ENCODE data around the gene TMEM131L. TPM values are rescaled to one million over a fixed set of nuclear protein-coding genes. Genes with fewer than 3 reads are reported as not detected.
"Not testable (repeated sequence)": the region's sequence is repeated elsewhere in the genome, so short reads cannot be mapped to it uniquely, and the experiment has no call there.

TMEM131L gene
- total RNA-seq, 1 donor from 2014 or later, result 29.8 TPM

DNA sequence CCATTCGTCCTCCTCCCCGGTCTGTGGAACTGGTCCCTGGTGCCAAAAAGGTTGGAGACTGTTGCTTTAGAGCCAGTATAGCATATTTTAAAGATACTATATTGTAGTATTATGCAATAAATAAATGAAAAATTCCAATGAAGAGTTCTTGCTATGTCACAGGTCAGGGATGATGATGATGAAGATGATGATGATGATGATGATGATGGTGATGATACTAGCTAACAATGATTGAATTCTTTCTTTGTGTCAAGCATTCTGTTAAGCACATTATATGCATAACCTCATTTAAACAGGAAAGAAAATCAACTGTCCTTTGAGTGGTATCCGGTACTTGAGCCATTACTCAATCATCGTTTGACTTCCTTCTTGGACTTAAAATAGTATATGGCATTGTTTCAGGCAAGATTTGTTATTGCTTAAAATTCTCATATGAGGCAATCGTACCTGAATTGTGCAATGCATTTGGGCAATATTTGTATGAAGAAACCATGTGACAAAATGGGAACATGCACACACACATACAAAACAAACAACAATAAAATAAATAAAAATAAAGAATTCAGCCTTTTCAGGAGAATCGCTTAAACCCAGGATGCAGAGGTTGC is 195.2 kb downstream of the TMEM131L start:
- DNase-seq (ENCODE audit: low spot score), result no peak
- peaks cover 4% of the 10 kb centered on the region for H3K27me3 Mint-ChIP-seq (ENCODE audit: unreplicated experiment)

DNA sequence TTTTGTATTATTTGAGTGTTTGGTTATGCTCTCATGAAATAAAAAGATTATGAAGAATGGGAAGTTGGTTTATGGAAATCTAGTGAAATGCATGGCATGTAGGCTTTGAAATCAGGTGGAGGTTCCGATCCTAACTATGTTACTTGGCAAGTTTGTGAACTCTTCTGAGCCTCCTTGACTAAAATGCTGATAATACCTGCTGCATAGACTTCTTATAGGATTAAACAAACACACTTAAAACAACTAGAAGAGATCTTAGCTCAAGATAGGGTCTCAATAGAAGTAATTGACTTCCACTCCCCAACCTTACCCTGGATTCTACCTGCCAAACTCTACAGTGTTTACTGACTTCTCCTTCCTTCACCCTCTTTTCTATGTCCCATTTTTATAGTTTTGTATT is 195.7 kb downstream of the TMEM131L start:
- Mint-ChIP-seq H3K4me1 (ENCODE audit: unreplicated experiment) (no peaks in the 10 kb centered on the region), H3K27ac (ENCODE audit: unreplicated experiment) (no peak overlapping the region), H3K27me3 (ENCODE audit: unreplicated experiment) (peaks cover 4% of the 10 kb centered on the region), H3K9me3 (ENCODE audit: unreplicated experiment) (peaks cover 4% of the 10 kb centered on the region), H3K4me3 (ENCODE audit: unreplicated experiment) (no peak overlapping the region), H3K36me3 (ENCODE audit: low read depth, unreplicated experiment) (peaks cover 7% of the 10 kb centered on the region)
- TF ChIP-seq, protein P1, sequence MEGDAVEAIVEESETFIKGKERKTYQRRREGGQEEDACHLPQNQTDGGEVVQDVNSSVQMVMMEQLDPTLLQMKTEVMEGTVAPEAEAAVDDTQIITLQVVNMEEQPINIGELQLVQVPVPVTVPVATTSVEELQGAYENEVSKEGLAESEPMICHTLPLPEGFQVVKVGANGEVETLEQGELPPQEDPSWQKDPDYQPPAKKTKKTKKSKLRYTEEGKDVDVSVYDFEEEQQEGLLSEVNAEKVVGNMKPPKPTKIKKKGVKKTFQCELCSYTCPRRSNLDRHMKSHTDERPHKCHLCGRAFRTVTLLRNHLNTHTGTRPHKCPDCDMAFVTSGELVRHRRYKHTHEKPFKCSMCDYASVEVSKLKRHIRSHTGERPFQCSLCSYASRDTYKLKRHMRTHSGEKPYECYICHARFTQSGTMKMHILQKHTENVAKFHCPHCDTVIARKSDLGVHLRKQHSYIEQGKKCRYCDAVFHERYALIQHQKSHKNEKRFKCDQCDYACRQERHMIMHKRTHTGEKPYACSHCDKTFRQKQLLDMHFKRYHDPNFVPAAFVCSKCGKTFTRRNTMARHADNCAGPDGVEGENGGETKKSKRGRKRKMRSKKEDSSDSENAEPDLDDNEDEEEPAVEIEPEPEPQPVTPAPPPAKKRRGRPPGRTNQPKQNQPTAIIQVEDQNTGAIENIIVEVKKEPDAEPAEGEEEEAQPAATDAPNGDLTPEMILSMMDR (IDR thresholded peaks at IDR 0.05; ENCODE audit: unreplicated experiment), result no peak
- DNase-seq (ENCODE audit: low spot score), result no peak

More for the DNA sequence above, 195.2 kb downstream of the TMEM131L start:
- no peak overlapping the region for H3K4me3 Mint-ChIP-seq (ENCODE audit: unreplicated experiment)
- H3K4me1 Mint-ChIP-seq (ENCODE audit: unreplicated experiment), result no peaks in the 10 kb centered on the region
- peaks cover 4% of the 10 kb centered on the region for H3K9me3 Mint-ChIP-seq (ENCODE audit: unreplicated experiment)
- H3K36me3 Mint-ChIP-seq (ENCODE audit: low read depth, unreplicated experiment), result peaks cover 7% of the 10 kb centered on the region
- H3K27ac Mint-ChIP-seq (ENCODE audit: unreplicated experiment), result no peak overlapping the region
- TF ChIP-seq, protein P1 (IDR thresholded peaks at IDR 0.05; ENCODE audit: unreplicated experiment), result no peak

DNA sequence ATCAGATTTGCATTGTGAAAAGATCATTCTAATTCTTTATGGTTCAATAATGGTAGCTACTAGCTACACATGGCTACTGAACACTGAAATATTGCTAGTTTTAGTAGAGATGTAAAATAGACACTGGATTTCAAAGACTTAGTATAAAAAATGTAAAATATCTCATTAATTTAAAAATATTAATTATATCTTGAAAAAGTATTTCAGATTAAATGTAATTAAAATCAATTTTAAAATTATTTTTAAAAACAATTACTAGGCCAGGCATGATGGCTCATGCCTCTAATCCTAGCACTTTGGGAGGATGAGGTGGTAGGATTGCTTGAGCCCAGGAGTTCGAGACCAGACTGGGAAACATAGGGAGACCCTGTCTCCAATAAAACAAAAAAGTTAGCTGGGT is 197.5 kb downstream of the TMEM131L start:
- DNase-seq (ENCODE audit: low spot score), result no peak
- Mint-ChIP-seq H3K9me3 (ENCODE audit: unreplicated experiment) (peaks cover 4% of the 10 kb centered on the region), H3K4me3 (ENCODE audit: unreplicated experiment) (no peak overlapping the region), H3K36me3 (ENCODE audit: low read depth, unreplicated experiment) (peaks cover 7% of the 10 kb centered on the region), H3K4me1 (ENCODE audit: unreplicated experiment) (no peaks in the 10 kb centered on the region), H3K27me3 (ENCODE audit: unreplicated experiment) (peaks cover 5% of the 10 kb centered on the region), H3K27ac (ENCODE audit: unreplicated experiment) (no peak overlapping the region)
- TF ChIP-seq, protein P1 (IDR thresholded peaks at IDR 0.05; ENCODE audit: unreplicated experiment), result no peak

DNA sequence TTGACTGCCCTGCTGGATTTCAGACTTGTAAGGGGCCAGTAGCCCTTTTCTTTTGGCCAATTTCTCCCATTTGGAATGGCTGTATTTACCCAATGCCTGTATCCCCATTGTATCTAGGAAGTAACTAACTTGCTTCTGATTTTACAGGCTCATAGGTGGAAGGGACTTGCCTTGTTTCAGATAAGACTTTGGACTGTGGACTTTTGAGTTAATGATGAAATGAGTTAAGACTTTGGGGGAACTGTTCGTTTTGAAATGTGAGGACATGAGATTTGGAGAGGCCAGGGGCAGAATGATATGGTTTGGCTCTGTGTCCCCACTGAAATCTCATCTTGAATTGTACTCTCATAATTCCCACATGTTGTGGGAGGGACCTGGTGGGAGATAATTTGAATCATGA is 200.3 kb downstream of the TMEM131L start:
- not testable (repeated sequence) for DNase-seq (ENCODE audit: low spot score); H3K4me1 Mint-ChIP-seq (ENCODE audit: unreplicated experiment)

DNA sequence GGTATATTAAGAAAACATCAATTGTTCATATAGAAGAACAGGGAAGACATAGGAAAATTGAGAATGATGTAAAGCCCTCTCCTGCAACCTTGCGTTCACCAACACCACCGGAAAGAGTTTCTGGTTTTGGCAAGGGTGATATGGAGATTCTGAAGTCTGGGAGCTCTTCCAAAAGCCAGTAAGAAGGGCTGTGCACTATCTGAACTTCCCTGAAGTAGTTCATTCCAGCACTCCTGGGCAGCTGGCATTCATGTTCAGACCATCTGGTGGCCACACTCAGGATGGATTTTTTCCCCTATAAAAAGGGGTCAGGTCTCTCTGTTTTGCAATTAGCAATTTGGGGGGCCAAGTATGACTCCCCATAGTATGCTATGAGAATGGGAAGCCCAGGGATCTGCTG is 202.5 kb downstream of the TMEM131L start:
- H3K36me3 Mint-ChIP-seq (ENCODE audit: low read depth, unreplicated experiment), result no peaks in the 10 kb centered on the region
- H3K4me3 Mint-ChIP-seq (ENCODE audit: unreplicated experiment), result no peak overlapping the region
- no peaks in the 10 kb centered on the region for H3K4me1 Mint-ChIP-seq (ENCODE audit: unreplicated experiment)
- no peaks in the 10 kb centered on the region for H3K9me3 Mint-ChIP-seq (ENCODE audit: unreplicated experiment)
- TF ChIP-seq, protein P1 (IDR thresholded peaks at IDR 0.05; ENCODE audit: unreplicated experiment), result no peak
- H3K27ac Mint-ChIP-seq (ENCODE audit: unreplicated experiment), result no peak overlapping the region
- H3K27me3 Mint-ChIP-seq (ENCODE audit: unreplicated experiment), result peaks cover 2% of the 10 kb centered on the region
- DNase-seq (ENCODE audit: low spot score), result no peak

More for the DNA sequence above, 200.3 kb downstream of the TMEM131L start:
- H3K4me3 Mint-ChIP-seq (ENCODE audit: unreplicated experiment); H3K27ac Mint-ChIP-seq (ENCODE audit: unreplicated experiment); H3K36me3 Mint-ChIP-seq (ENCODE audit: low read depth, unreplicated experiment); H3K27me3 Mint-ChIP-seq (ENCODE audit: unreplicated experiment); H3K9me3 Mint-ChIP-seq (ENCODE audit: unreplicated experiment): not testable (repeated sequence)

All from endothelial cell (in vitro differentiated cells).